Fibroblast of pulmonary artery (primary cell): ENCODE results near the gene THADA.

Experiments
- DNase-seq: peaks from one replicate; pipeline ENCODE4 v3.0.0-alpha.2; 2010; ENCODE audit warnings: low read depth
- H3K4me3 ChIP-seq: replicated peaks from 2 replicates; pipeline ENCODE4 v1.5.1; 2011; ENCODE audit warnings: low read depth, mild to moderate bottlenecking, control low read depth, low read length, moderate library complexity
- TF ChIP-seq, protein P1 (sequence below): IDR thresholded peaks from 2 replicates; pipeline ENCODE4 v1.5.1; 2011; ENCODE audit warnings: mild to moderate bottlenecking, control low read depth, low read length, inconsistent platforms; ENCODE audit errors: missing control alignments

Gene THADA

DNA sequence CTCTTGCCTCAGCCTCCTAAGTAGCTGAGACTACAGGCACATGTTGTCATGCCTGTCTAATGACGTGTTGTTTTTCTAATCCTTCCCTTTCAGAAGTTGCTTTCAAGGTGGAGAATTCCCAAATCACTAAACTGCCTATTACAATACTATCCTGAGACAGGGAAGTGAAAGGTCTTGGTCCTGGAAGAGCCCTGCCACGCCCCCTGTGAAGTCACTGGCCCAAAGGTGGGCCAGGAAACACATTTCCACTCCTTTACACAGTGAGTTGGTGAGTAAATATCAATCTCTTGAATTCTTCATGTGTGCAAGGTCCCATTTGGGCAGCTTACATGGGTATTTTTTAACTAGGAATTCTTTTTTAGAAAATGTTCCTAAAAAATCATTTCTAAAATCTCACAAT is 150.1 kb downstream of the THADA start:
- TF ChIP-seq, protein P1, sequence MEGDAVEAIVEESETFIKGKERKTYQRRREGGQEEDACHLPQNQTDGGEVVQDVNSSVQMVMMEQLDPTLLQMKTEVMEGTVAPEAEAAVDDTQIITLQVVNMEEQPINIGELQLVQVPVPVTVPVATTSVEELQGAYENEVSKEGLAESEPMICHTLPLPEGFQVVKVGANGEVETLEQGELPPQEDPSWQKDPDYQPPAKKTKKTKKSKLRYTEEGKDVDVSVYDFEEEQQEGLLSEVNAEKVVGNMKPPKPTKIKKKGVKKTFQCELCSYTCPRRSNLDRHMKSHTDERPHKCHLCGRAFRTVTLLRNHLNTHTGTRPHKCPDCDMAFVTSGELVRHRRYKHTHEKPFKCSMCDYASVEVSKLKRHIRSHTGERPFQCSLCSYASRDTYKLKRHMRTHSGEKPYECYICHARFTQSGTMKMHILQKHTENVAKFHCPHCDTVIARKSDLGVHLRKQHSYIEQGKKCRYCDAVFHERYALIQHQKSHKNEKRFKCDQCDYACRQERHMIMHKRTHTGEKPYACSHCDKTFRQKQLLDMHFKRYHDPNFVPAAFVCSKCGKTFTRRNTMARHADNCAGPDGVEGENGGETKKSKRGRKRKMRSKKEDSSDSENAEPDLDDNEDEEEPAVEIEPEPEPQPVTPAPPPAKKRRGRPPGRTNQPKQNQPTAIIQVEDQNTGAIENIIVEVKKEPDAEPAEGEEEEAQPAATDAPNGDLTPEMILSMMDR: no peak
- no peak overlapping the region for H3K4me3 ChIP-seq
- DNase-seq: no peak

DNA sequence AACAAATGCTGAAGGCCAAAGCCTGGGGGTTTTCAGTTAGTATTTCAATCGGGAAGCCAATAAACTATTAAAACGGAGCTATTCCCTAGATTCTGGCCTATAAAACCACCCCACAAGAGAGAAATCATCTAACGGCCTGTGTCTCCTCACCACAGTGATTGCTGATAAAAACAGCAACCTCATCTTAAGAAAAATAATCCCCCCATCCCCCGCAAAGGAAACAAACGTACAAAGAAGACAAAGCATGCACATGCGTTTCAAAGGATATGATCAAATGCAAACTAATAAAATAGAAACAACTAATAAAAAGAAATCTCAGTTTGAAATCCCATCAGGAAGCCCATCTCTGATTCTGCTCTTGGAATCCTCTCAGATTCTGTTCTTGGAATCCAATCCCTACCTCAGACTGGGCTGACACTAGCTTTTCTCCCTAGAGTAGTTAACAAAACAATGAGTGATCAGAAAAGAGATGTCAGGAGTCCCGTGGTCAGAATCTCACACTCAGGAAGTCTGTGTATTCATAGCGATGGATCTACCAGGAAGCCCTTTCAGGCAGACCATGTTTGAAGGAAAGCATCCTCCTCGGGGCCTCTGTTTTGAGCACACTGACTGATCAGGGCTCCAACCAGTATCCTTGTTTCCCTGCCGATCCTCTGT is 150.7 kb downstream of the THADA start:
- H3K4me3 ChIP-seq: no peak overlapping the region
- TF ChIP-seq, protein P1: no peak
- DNase-seq: no peak

DNA sequence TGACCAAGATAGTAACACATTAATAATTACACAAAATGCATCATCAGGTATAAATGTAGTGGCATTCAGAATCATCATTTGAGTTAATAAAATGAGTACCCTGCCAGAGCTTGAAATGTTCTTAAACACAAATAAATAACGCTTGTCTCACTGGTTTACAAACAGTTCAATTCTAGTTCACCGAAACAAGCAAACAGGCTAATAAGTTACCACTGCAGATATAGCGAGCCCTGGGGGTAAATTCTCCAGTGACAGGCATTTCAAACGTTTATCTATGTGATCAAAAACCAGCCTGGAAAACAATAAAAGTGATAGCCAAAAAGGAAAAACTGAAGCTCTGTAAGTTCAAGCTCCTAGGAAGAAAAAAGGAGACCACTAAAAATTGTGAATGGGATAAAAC is 152.6 kb downstream of the THADA start:
- TF ChIP-seq, protein P1: no peak
- DNase-seq: no peak
- H3K4me3 ChIP-seq: no peak overlapping the region

DNA sequence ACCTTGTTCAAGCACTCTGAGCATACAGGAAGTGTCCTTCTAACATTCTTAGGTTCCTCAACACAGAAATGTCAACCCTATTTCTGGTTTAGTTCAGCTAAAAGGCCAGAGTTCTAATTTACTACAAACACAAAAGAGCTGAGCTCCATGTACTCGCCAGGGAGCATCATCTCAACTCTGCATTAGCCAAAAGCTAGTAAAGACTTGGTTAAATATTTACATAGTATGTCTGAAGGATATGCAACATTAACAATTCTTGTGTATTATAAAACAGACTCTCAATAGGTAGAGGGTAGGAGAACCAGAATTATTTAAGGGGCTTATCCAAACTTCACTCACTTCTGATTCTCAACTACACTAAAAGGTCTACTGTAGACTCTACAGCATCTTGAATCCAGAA is 154.6 kb downstream of the THADA start:
- no peak for DNase-seq
- TF ChIP-seq, protein P1: no peak
- H3K4me3 ChIP-seq: no peak overlapping the region

DNA sequence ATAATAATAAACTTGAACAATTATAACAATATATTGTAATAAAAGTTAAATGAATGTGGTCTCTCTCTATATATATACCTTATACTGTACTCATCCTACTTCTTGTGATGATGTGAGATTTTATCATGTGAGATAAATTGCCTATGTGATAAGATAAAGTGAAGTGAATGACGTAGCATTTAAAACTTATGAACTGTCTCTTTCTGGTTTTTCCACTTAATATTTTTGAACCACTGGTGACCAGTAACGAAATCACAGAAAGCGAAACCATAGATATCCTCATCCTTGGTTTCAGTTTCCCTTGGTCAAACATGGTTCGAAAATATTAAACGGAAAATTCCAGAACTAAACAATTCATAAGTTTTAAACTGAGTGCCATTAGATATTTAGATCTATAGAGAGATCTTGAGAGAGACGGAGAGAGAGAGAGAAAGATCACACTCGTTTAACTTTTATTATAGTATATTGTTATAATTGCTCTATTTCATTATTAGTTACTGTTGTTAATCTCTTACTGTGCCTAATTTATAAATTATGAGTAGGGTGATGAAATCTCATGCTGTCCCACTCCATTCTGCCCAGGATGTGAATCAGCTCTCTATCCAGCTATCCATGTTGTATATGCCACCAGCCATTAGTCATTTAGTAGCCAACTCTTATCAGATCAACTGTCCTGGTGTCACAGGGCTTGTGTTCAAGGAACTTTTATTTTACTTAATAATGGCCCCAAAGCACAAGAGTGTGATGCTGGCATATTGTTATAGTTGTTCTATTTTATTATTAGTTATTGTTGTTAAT is 156.8 kb downstream of the THADA start:
- TF ChIP-seq, protein P1: no peak
- DNase-seq: peak; percentile 39
- no peak overlapping the region for H3K4me3 ChIP-seq

DNA sequence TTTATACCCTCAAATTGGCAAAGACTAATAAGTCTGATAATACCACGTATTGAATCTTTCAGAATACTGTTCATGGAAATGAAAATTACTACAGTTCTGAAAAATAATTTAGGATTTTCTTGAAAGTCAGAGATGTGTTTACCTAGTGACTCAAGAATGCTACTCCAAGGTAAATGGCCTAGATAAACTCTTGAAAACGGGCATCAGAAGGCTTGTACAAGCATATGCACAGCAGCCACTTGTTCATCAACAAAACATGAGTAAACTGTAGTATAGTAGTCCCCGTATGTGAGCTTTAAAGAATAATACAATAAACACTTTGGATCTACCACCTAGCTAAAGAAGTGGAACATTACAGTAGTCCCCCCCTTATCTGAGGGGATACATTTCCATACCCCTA is 157.5 kb downstream of the THADA start:
- no peak overlapping the region for H3K4me3 ChIP-seq
- DNase-seq: no peak
- TF ChIP-seq, protein P1: no peak
